Liver (tissue), 3 donors: ENCODE data around the gene ITPK1.

Source experiments
- EGR1 ChIP-seq, 2 donors: IDR thresholded peaks; 2 replicates each; pipeline ENCODE4 v1.6.1; 2016 to 2018; ENCODE audit warnings: antibody characterized with exemption in 2 of 2, low read depth in 2 of 2
- FOXA1 ChIP-seq: IDR thresholded peaks from 2 replicates; pipeline ENCODE4 v1.6.1; 2016; ENCODE audit warnings: antibody characterized with exemption
- GABPA ChIP-seq, 2 donors: IDR thresholded peaks in 1 of 2; conservative IDR thresholded peaks in 1 of 2; 2 replicates each; pipeline ENCODE4 v1.6.1; 2016; ENCODE audit warnings: antibody characterized with exemption in 2 of 2, mild to moderate bottlenecking in 1 of 2, moderate library complexity in 1 of 2
- HNF4G ChIP-seq: IDR thresholded peaks from 2 replicates; pipeline ENCODE4 v1.6.1; 2016; ENCODE audit warnings: antibody characterized with exemption
- JUND ChIP-seq, 2 donors: IDR thresholded peaks; 2 replicates each; pipeline ENCODE4 v1.6.1; 2016; ENCODE audit warnings: antibody characterized with exemption in 2 of 2
- RAD21 ChIP-seq, 2 donors: IDR thresholded peaks; 2 replicates each; pipeline ENCODE4 v1.6.1; 2016; ENCODE audit warnings: antibody characterized with exemption in 2 of 2, mild to moderate bottlenecking in 2 of 2
- SP1 ChIP-seq: IDR thresholded peaks from 2 replicates; pipeline ENCODE4 v1.6.1; 2018; ENCODE audit warnings: antibody characterized with exemption, mild to moderate bottlenecking
- TAF1 ChIP-seq: conservative IDR thresholded peaks from 2 replicates; pipeline ENCODE4 v1.6.1; 2016; ENCODE audit warnings: antibody characterized with exemption, mild to moderate bottlenecking
- YY1 ChIP-seq: IDR thresholded peaks from 2 replicates; pipeline ENCODE4 v1.6.1; 2016; ENCODE audit warnings: antibody characterized with exemption, mild to moderate bottlenecking
- TF ChIP-seq, protein P1 (sequence below): fragments of 150-350 bp; IDR thresholded peaks from 2 replicates; pipeline ENCODE4 v1.5.1; 2017; ENCODE audit warnings: improper control_type of control experiment, low read depth, low read length; ENCODE audit not compliant: missing input control
- TF ChIP-seq, protein P2 (sequence below): IDR thresholded peaks from 2 replicates; pipeline ENCODE4 v1.6.1; 2016; ENCODE audit warnings: antibody characterized with exemption
- TF ChIP-seq, protein P3 (sequence below): IDR thresholded peaks from 2 replicates; pipeline ENCODE4 v1.6.1; 2016; ENCODE audit warnings: antibody characterized with exemption, mild to moderate bottlenecking
- TF ChIP-seq, protein P4 (sequence below): IDR thresholded peaks from 2 replicates; pipeline ENCODE4 v1.6.1; 2016; ENCODE audit warnings: antibody characterized with exemption
- donor health status: healthy.
- donor health status: healthy.

DNA sequence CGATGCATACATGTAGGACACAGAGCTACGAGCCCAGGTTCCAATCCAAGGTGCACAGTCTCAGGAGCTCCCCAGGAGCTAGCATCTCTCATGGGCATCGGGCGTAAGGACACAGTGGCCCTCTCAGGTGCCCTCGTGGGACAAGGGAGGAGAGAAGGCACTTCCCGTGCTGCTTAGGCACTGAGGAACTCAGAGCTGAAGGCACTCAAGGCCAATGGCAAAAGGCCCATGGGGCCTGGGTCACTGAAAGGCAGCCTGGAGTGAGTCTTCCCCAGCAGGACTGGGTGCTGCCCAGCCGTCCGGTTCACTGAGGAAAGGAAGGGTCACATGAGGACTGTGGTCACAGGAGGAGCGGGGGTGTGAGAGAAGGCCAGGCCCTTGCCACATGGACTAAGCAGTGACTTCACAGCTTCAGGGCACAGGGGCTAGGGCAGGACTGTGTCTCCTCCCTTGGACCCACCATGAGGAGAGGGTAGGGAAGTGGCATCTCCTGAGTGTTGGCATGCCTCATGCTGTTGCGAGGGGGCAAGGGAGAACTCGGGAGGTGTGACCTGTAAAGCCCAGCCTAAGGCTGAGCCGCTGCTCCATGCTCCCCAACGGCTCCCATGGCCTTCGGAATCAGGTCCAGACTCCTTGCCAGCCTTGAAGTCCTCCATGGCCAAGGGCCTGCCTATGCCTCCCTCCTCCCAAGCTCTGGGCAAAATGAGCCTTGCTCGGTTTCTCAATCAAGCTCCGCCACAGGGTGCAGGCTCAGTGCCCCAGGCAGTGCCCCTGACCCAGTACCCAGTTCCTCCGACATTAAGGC lies 141.0 kb downstream of the ITPK1 start:
- TF ChIP-seq, protein P1, sequence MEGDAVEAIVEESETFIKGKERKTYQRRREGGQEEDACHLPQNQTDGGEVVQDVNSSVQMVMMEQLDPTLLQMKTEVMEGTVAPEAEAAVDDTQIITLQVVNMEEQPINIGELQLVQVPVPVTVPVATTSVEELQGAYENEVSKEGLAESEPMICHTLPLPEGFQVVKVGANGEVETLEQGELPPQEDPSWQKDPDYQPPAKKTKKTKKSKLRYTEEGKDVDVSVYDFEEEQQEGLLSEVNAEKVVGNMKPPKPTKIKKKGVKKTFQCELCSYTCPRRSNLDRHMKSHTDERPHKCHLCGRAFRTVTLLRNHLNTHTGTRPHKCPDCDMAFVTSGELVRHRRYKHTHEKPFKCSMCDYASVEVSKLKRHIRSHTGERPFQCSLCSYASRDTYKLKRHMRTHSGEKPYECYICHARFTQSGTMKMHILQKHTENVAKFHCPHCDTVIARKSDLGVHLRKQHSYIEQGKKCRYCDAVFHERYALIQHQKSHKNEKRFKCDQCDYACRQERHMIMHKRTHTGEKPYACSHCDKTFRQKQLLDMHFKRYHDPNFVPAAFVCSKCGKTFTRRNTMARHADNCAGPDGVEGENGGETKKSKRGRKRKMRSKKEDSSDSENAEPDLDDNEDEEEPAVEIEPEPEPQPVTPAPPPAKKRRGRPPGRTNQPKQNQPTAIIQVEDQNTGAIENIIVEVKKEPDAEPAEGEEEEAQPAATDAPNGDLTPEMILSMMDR: no peak
- TF ChIP-seq, protein P2, sequence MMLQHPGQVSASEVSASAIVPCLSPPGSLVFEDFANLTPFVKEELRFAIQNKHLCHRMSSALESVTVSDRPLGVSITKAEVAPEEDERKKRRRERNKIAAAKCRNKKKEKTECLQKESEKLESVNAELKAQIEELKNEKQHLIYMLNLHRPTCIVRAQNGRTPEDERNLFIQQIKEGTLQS: no peak
- TF ChIP-seq FOXA1: no peak
- TF ChIP-seq JUND (IDR thresholded peaks at IDR 0.05): no peak
- no peak for TF ChIP-seq YY1
- no peak for TF ChIP-seq SP1
- TF ChIP-seq GABPA (IDR thresholded peaks at IDR 0.05 in 1 of 2, conservative IDR thresholded peaks at IDR 0.05 in 1 of 2): no peak
- TF ChIP-seq, protein P3, sequence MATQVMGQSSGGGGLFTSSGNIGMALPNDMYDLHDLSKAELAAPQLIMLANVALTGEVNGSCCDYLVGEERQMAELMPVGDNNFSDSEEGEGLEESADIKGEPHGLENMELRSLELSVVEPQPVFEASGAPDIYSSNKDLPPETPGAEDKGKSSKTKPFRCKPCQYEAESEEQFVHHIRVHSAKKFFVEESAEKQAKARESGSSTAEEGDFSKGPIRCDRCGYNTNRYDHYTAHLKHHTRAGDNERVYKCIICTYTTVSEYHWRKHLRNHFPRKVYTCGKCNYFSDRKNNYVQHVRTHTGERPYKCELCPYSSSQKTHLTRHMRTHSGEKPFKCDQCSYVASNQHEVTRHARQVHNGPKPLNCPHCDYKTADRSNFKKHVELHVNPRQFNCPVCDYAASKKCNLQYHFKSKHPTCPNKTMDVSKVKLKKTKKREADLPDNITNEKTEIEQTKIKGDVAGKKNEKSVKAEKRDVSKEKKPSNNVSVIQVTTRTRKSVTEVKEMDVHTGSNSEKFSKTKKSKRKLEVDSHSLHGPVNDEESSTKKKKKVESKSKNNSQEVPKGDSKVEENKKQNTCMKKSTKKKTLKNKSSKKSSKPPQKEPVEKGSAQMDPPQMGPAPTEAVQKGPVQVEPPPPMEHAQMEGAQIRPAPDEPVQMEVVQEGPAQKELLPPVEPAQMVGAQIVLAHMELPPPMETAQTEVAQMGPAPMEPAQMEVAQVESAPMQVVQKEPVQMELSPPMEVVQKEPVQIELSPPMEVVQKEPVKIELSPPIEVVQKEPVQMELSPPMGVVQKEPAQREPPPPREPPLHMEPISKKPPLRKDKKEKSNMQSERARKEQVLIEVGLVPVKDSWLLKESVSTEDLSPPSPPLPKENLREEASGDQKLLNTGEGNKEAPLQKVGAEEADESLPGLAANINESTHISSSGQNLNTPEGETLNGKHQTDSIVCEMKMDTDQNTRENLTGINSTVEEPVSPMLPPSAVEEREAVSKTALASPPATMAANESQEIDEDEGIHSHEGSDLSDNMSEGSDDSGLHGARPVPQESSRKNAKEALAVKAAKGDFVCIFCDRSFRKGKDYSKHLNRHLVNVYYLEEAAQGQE: no peak
- no peak for TF ChIP-seq TAF1
- TF ChIP-seq, protein P4, sequence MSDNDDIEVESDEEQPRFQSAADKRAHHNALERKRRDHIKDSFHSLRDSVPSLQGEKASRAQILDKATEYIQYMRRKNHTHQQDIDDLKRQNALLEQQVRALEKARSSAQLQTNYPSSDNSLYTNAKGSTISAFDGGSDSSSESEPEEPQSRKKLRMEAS: no peak
- TF ChIP-seq RAD21 (IDR thresholded peaks at IDR 0.05): no peak
- TF ChIP-seq EGR1 (IDR thresholded peaks at IDR 0.05; ENCODE audit: low read depth in 2 of 2): no peak
- TF ChIP-seq HNF4G: no peak
